GM12878 (cell line): ENCODE results near the gene FAM228A. TPM values are rescaled to one million over a fixed set of nuclear protein-coding genes. Genes with fewer than 3 reads are reported as not detected.

ENCODE experiments used
- ATAC-seq: fragments of 200-7000 bp; cut with Tn5 transposase; 3 replicates; pipeline ENCODE4 v1.9.1; 2020; ENCODE audit warnings: mild to moderate bottlenecking, moderate library complexity
- BruUV-seq: library from RNA; stranded (reverse); fragments of 400-500 nt; replicated peaks from 2 replicates; lab custom pipeline; 2021; lab: Mats Ljungman, UMichigan
- CTCF ChIA-PET: fragments of 300-600 bp; sonication (Branson Sonifier 250); formaldehyde crosslinking; extraction: SDS; loops from one replicate; lab custom pipeline; 2021; ENCODE audit warnings: inconsistent platforms; lab: Yijun Ruan, JAX
- POLR2A ChIA-PET: fragments of 350-600 bp; formaldehyde crosslinking; extraction: SDS; loops from one replicate; lab custom pipeline; 2021; ENCODE audit warnings: inconsistent platforms; lab: Charles Lee
- RAD21 ChIA-PET: fragments of 300-600 bp; sonication (Branson Sonifier 250); formaldehyde crosslinking; loops from one replicate; lab custom pipeline; 2023; ENCODE audit warnings: antibody characterized with exemption; ENCODE audit not compliant: unreplicated experiment; lab: Charles Lee
- SMC1A ChIA-PET: fragments of 300-600 bp; sonication (Branson Sonifier 250); formaldehyde crosslinking; loops from one replicate; lab custom pipeline; 2023; ENCODE audit not compliant: unreplicated experiment, uncharacterized antibody; lab: Charles Lee
- DNase-seq: peaks from one replicate; pipeline ENCODE4 v3.0.0-alpha.2; 2011; ENCODE audit warnings: low read depth, low spot score
- FAIRE-seq: peaks from 3 replicates; lab custom pipeline; 2011; peaks lifted over from hg19 to GRCh38; lab: Jason Lieb, UNC
- H2AFZ ChIP-seq: 2 replicates; pipeline ENCODE4 v1.6.0; 2011; ENCODE audit warnings: low read depth, low read length, control low read depth; ENCODE audit not compliant: control insufficient read depth
- H3K27ac ChIP-seq: 2 replicates; pipeline ENCODE4 v1.5.1; 2011; ENCODE audit warnings: control low read depth; ENCODE audit not compliant: control insufficient read depth, insufficient read depth
- H3K27me3 ChIP-seq, 2 experiments: replicated peaks in 1 of 2; 2 replicates each; pipeline versions ENCODE4 v1.6.0 to v1.6.1; 2011; ENCODE audit warnings: low read length in 1 of 2; ENCODE audit not compliant: control insufficient read depth in 2 of 2, insufficient read depth in 2 of 2
- H3K36me3 ChIP-seq, 2 experiments: 2 replicates each; pipeline ENCODE4 v1.5.1; 2011; ENCODE audit warnings: low read length in 1 of 2; ENCODE audit not compliant: control insufficient read depth in 2 of 2, insufficient read depth in 2 of 2
- H3K4me1 ChIP-seq: 2 replicates; pipeline ENCODE4 v1.6.1; 2011; ENCODE audit warnings: mild to moderate bottlenecking, low read length, moderate library complexity, mixed read lengths; ENCODE audit not compliant: control insufficient read depth, insufficient read depth
- H3K4me2 ChIP-seq: 2 replicates; pipeline ENCODE4 v1.6.0; 2011; ENCODE audit warnings: control low read depth; ENCODE audit not compliant: control insufficient read depth, insufficient read depth
- H3K4me3 ChIP-seq: fragments of 200-600 bp; sonication (generic); 2 replicates; pipeline ENCODE4 v1.5.1; 2016
- H3K79me2 ChIP-seq: 2 replicates; pipeline ENCODE4 v1.6.0; 2011; ENCODE audit warnings: low read length; ENCODE audit not compliant: control insufficient read depth, insufficient read depth
- H3K9ac ChIP-seq: 2 replicates; pipeline ENCODE4 v1.8.0; 2011; ENCODE audit warnings: low read length, control low read depth, mixed read lengths; ENCODE audit not compliant: control insufficient read depth, insufficient read depth
- H3K9me3 ChIP-seq: replicated peaks from 3 replicates; pipeline ENCODE4 v1.5.1; 2011; ENCODE audit warnings: mild to moderate bottlenecking, low read length; ENCODE audit not compliant: control insufficient read depth, insufficient read depth
- H4K20me1 ChIP-seq: 2 replicates; pipeline ENCODE4 v1.6.0; 2011; ENCODE audit not compliant: control insufficient read depth, insufficient read depth
- BCL3 ChIP-seq: IDR thresholded peaks from 2 replicates; pipeline ENCODE4 v1.6.1; 2011; ENCODE audit warnings: borderline replicate concordance, low read depth, mild to moderate bottlenecking, moderate library complexity, low read length; ENCODE audit not compliant: insufficient read depth, poor library complexity, severe bottlenecking
- BCLAF1 ChIP-seq: fragments of 450-650 bp; IDR thresholded peaks from 2 replicates; pipeline ENCODE4 v1.6.1; 2017; ENCODE audit warnings: antibody characterized with exemption, mild to moderate bottlenecking, moderate library complexity
- BMI1 ChIP-seq: fragments of 450-650 bp; IDR thresholded peaks from 2 replicates; pipeline ENCODE4 v1.6.1; 2016; ENCODE audit warnings: mild to moderate bottlenecking, moderate library complexity, borderline replicate concordance
- EP300 ChIP-seq, 2 experiments: fragments of 150-350 bp in 1 of 2; IDR thresholded peaks; 2 replicates each; pipeline ENCODE4 v1.6.1; 2011 to 2012; ENCODE audit warnings: low read depth in 2 of 2, low read length in 2 of 2, borderline replicate concordance in 1 of 2, improper control_type of control experiment in 1 of 2, inconsistent platforms in 1 of 2; ENCODE audit not compliant: control insufficient read depth in 1 of 2
- ETV6 ChIP-seq, 2 experiments: fragments of 450-650 bp in 1 of 2; IDR thresholded peaks in 1 of 2; conservative IDR thresholded peaks in 1 of 2; 2 replicates each; pipeline ENCODE4 v1.6.1; 2014; ENCODE audit warnings: antibody characterized with exemption in 1 of 2, borderline replicate concordance in 1 of 2, low read depth in 1 of 2, mild to moderate bottlenecking in 1 of 2, moderate library complexity in 1 of 2
- IKZF1 ChIP-seq: fragments of 450-650 bp; conservative IDR thresholded peaks from 2 replicates; pipeline ENCODE4 v1.6.1; 2017; ENCODE audit warnings: antibody characterized with exemption, mild to moderate bottlenecking
- JUND ChIP-seq: IDR thresholded peaks from 2 replicates; pipeline ENCODE4 v1.6.1; 2012; ENCODE audit warnings: low read depth, mild to moderate bottlenecking, low read length, improper control_type of control experiment, moderate library complexity
- NR2C2 ChIP-seq: IDR thresholded peaks from 2 replicates; pipeline ENCODE4 v1.6.1; 2011; ENCODE audit warnings: borderline replicate concordance, low read depth; ENCODE audit not compliant: control insufficient read depth, insufficient read length
- RFX5 ChIP-seq: IDR thresholded peaks from 2 replicates; pipeline ENCODE4 v1.6.1; 2011; ENCODE audit warnings: low read depth, low read length, improper control_type of control experiment
- WGBS: methylation state at CpG from one replicate; pipeline ENCODE4 v1.1.6; 2016; ENCODE audit warnings: low lambda C conversion rate; ENCODE audit not compliant: insufficient replicate concordance, insufficient coverage; ENCODE audit errors: missing lambda C conversion rate; 5-methylcytosine and 5-hydroxymethylcytosine counted together
- in situ Hi-C: fragments of 300-500 bp; cut with MboI; formaldehyde crosslinking; loops from 9 replicates; pipeline ENCODE4 v1.14.3; 2018; ENCODE audit warnings: mixed read lengths
- intact Hi-C: fragments of 100-400 bp; cut with micrococcal nuclease; formaldehyde crosslinking; loops from one replicate; pipeline ENCODE4 v1.14.2; 2022; ENCODE audit not compliant: unreplicated experiment
- polyA plus RNA-seq, 11 experiments: library from polyadenylated mRNA; depleted of rRNA in 4 of 11; unstranded in 6 of 11; stranded (reverse) in 5 of 11; fragments of >200 nt; fragmentation: Nextera tagmentation in 4 of 11; fragmentation: Illumina TruSeq in 1 of 11; extraction: Ambion mirVana in 4 of 11; extraction: Trizol in 1 of 11; gene quantifications; 1 replicate in 1 of 11; 2 replicates in 10 of 11; pipeline versions ENCODE4 v1.2.1 to v1.2.3, GENCODE V29; 2011 to 2016; ENCODE audit warnings: inconsistent platforms in 2 of 11, missing spikeins in 2 of 11, low read depth in 1 of 11
- total RNA-seq, 4 experiments: library from RNA; depleted of rRNA in 3 of 4; stranded (reverse); fragments of >200 nt in 3 of 4; fragmentation: Illumina TruSeq in 1 of 4; extraction: Trizol in 1 of 4; gene quantifications; 2 replicates each; pipeline versions ENCODE4 v1.2.1 to v1.2.3, GENCODE V29; 2013 to 2021

The FAM228A gene
- total and polyA plus RNA-seq, 10 of the 15 experiments (the other 5 are each of a cell fraction or from before 2014, with no cell fraction given) = 0.06 TPM; not detected in 9

GRCh38 chr2:24191156-24191555 lies 16.3 kb downstream of the FAM228A start:
- WGBS = 79% methylated on average over 9 of the region's 9 CpGs
- no peak overlapping the region for H3K9ac ChIP-seq
- BruUV-seq = no TSS peak
- no peak overlapping the region for H2AFZ ChIP-seq
- no peak overlapping the region for H3K4me3 ChIP-seq
- H3K4me1 ChIP-seq = no peaks in the 10 kb centered on the region; the same call in 1 of the 2 replicates
- ChIA-PET SMC1A (interaction anchor here (0.6 to 2.0 kb wide), 4 partner anchors 10 to 455 kb away, joined by 3 to 7 read pairs (median 3); no protein-coding TSS in a partner anchor), RAD21 (interaction anchor here (0.5 kb wide), 1 partner anchor 86 kb away, joined by 3 read pairs; no protein-coding TSS in a partner anchor), CTCF (interaction anchor here (0.6 kb wide), 1 partner anchor 302 kb away, joined by 3 read pairs; no protein-coding TSS in a partner anchor), POLR2A (no interaction called here)
- no peaks in the 10 kb centered on the region for H3K9me3 ChIP-seq
- no peak for DNase-seq
- FAIRE-seq = no peak
- H3K36me3 ChIP-seq = no peaks in the 10 kb centered on the region
- no peak for ATAC-seq
- no peaks in the 10 kb centered on the region for H3K27me3 ChIP-seq
- H3K79me2 ChIP-seq = no peaks in the 10 kb centered on the region
- intact Hi-C loops = no loop called here
- no peak for TF ChIP-seq EP300 (IDR thresholded peaks at IDR 0.05; ENCODE audit: borderline replicate concordance in 1 of 2, control insufficient read depth in 1 of 2, low read depth in 2 of 2, low read length in 2 of 2)
- TF ChIP-seq JUND = no peak
- TF ChIP-seq BCL3 = no peak
- no peak for TF ChIP-seq NR2C2
- H3K4me2 ChIP-seq = no peak overlapping the region
- H3K27ac ChIP-seq = no peak overlapping the region
- H4K20me1 ChIP-seq = no peaks in the 10 kb centered on the region
- in situ Hi-C loops = no loop called here

GRCh38 chr2:24191848-24192247 lies 17.0 kb downstream of the FAM228A start:
- H3K4me1 ChIP-seq = no peaks in the 10 kb centered on the region; the same call in 1 of the 2 replicates
- H3K27ac ChIP-seq = no peak overlapping the region
- intact Hi-C loops (no loop called here), in situ Hi-C loops (no loop called here)
- FAIRE-seq = no peak
- no peaks in the 10 kb centered on the region for H4K20me1 ChIP-seq
- no peak overlapping the region for H3K4me3 ChIP-seq
- no peaks in the 10 kb centered on the region for H3K27me3 ChIP-seq
- peak; percentile 58 for ATAC-seq
- BruUV-seq = no TSS peak
- SMC1A ChIA-PET = interaction anchor here (1.2 to 2.0 kb wide), 2 partner anchors 10 to 13 kb away, joined by 3 to 7 read pairs; no protein-coding TSS in a partner anchor
- POLR2A ChIA-PET = no interaction called here
- no peaks in the 10 kb centered on the region for H3K36me3 ChIP-seq
- H3K9me3 ChIP-seq = no peaks in the 10 kb centered on the region
- RAD21 ChIA-PET = interaction anchor here (0.5 kb wide), 1 partner anchor 85 kb away, joined by 3 read pairs; no protein-coding TSS in a partner anchor
- no peak overlapping the region for H3K4me2 ChIP-seq
- no peaks in the 10 kb centered on the region for H3K79me2 ChIP-seq
- no peak for DNase-seq
- H2AFZ ChIP-seq = no peak overlapping the region
- no peak overlapping the region for H3K9ac ChIP-seq
- WGBS = 41% methylated on average over 5 of the region's 5 CpGs
- CTCF ChIA-PET = no interaction called here
- no peak for TF ChIP-seq RFX5
- TF ChIP-seq ETV6 (conservative IDR thresholded peaks at IDR 0.05 in 1 of 2, IDR thresholded peaks at IDR 0.05 in 1 of 2; ENCODE audit: borderline replicate concordance in 1 of 2, low read depth in 1 of 2) = no peak
- peak; percentile 48 for TF ChIP-seq IKZF1
- no peak for TF ChIP-seq BMI1
- TF ChIP-seq BCLAF1 = no peak
